Neural progenitor cell (in vitro differentiated cells): Measurements from ENCODE around the gene AASDHPPT. TPM values are rescaled to one million over a fixed set of nuclear protein-coding genes. Genes with fewer than 3 reads are reported as not detected.

ENCODE experiments used
- DNase-seq: peaks from one replicate; pipeline ENCODE4 v3.0.0-alpha.2; 2016; ENCODE audit warnings: low spot score
- H2AFZ ChIP-seq: fragments of 200-600 bp; sonication (generic); replicated peaks from 2 replicates; pipeline ENCODE4 v1.6.1; 2016; ENCODE audit warnings: antibody characterized with exemption
- H3F3A ChIP-seq: fragments of 200-600 bp; sonication (generic); 2 replicates; pipeline ENCODE4 v1.6.1; 2016; ENCODE audit warnings: antibody characterized with exemption, low read depth
- H3K27ac ChIP-seq: fragments of 200-600 bp; sonication (generic); 2 replicates; pipeline ENCODE4 v1.5.1; 2016; ENCODE audit warnings: mild to moderate bottlenecking
- H3K27me3 ChIP-seq: fragments of 200-600 bp; sonication (generic); 2 replicates; pipeline ENCODE4 v1.6.1; 2016; ENCODE audit warnings: mild to moderate bottlenecking, moderate library complexity
- H3K36me3 ChIP-seq: fragments of 200-600 bp; sonication (generic); 2 replicates; pipeline ENCODE4 v1.5.1; 2016
- H3K4me1 ChIP-seq: fragments of 200-600 bp; sonication (generic); 2 replicates; pipeline ENCODE4 v1.6.1; 2016; ENCODE audit warnings: mixed run types
- H3K4me2 ChIP-seq: fragments of 200-600 bp; sonication (generic); 2 replicates; pipeline ENCODE4 v1.6.1; 2016
- H3K4me3 ChIP-seq: fragments of 200-600 bp; sonication (generic); 2 replicates; pipeline ENCODE4 v1.5.1; 2016
- H3K79me2 ChIP-seq: fragments of 200-600 bp; sonication (generic); 2 replicates; pipeline ENCODE4 v1.6.1; 2016; ENCODE audit warnings: low read depth
- H3K9ac ChIP-seq: fragments of 200-600 bp; sonication (generic); 2 replicates; pipeline ENCODE4 v1.6.1; 2016
- H3K9me3 ChIP-seq: fragments of 200-600 bp; sonication (generic); 2 replicates; pipeline ENCODE4 v1.5.1; 2016; ENCODE audit warnings: low read depth
- H4K20me1 ChIP-seq: fragments of 200-600 bp; sonication (generic); 2 replicates; pipeline ENCODE4 v1.6.1; 2016; ENCODE audit warnings: low read depth
- H3K27ac Mint-ChIP-seq: 3 replicates; pipeline ENCODE4 v1.8.0; 2021; ENCODE audit warnings: mixed read lengths
- H3K27me3 Mint-ChIP-seq: 2 replicates; pipeline ENCODE4 v1.8.0; 2022; ENCODE audit warnings: low read depth, mild to moderate bottlenecking, inconsistent platforms, moderate library complexity, mixed read lengths; ENCODE audit not compliant: insufficient read depth
- H3K36me3 Mint-ChIP-seq: 3 replicates; pipeline ENCODE4 v1.8.0; 2021; ENCODE audit warnings: mixed read lengths
- H3K4me1 Mint-ChIP-seq: 3 replicates; pipeline ENCODE4 v1.8.0; 2021; ENCODE audit warnings: mixed read lengths
- H3K4me3 Mint-ChIP-seq: 3 replicates; pipeline ENCODE4 v1.8.0; 2021; ENCODE audit warnings: mild to moderate bottlenecking, moderate library complexity, mixed read lengths
- H3K9me3 Mint-ChIP-seq: 3 replicates; pipeline ENCODE4 v1.8.0; 2020; ENCODE audit warnings: mixed read lengths
- EZH2 ChIP-seq: fragments of 200-600 bp; sonication (generic); IDR thresholded peaks from 2 replicates; pipeline ENCODE4 v1.6.1; 2017; ENCODE audit warnings: antibody characterized with exemption, mild to moderate bottlenecking, moderate library complexity
- EZH2phosphoT487 ChIP-seq: fragments of 200-600 bp; sonication (generic); IDR thresholded peaks from 2 replicates; pipeline ENCODE4 v1.6.1; 2017; ENCODE audit warnings: antibody characterized with exemption
- total RNA-seq: library from RNA; depleted of rRNA; stranded (reverse); fragments of >200 nt; gene quantifications from 2 replicates; pipeline ENCODE4 v1.2.3, GENCODE V29; 2015; ENCODE audit warnings: low replicate concordance
- TF ChIP-seq, protein P1 (sequence below): fragments of 200-600 bp; sonication (generic); IDR thresholded peaks from 2 replicates; pipeline ENCODE4 v1.5.1; 2017; ENCODE audit warnings: antibody characterized with exemption, mild to moderate bottlenecking

Gene AASDHPPT
- total RNA-seq, 1 donor from 2014 or later: 127 TPM

DNA sequence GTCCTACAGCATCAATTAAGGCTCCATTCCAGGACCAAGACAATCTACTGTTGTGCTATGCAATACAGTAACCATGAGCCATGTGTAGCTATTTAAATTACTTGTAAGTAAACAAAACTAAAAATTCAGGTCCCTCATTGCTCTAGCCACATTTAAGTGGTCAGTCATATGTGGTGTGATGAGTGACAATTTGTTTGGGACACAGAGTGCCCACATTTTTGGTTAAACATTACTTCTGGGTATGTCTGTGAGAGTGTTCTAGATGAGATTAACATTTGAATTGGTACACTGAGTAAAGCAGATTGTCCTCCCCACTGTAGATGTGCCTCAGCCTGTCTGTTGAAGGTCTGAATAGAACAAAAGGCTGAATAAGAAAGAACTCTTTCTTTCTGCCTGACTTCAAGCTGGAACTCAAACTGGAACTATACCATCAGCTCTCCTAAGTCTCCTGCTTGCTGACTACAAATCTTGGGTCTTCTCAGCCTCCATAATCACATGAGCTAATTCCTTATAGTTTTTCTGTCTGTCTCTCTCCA is 16.1 kb upstream of the AASDHPPT start:
- peaks cover 9% of the 10 kb centered on the region for H3K4me1 ChIP-seq
- H4K20me1 ChIP-seq: no peaks in the 10 kb centered on the region
- H3K4me2 ChIP-seq: no peak overlapping the region
- Mint-ChIP-seq H3K4me3 (no peak overlapping the region), H3K27ac (no peak overlapping the region), H3K9me3 (no peaks in the 10 kb centered on the region), H3K27me3 (no peaks in the 10 kb centered on the region), H3K4me1 (peaks cover 3% of the 10 kb centered on the region), H3K36me3 (peaks cover 3% of the 10 kb centered on the region)
- no peaks in the 10 kb centered on the region for H3K36me3 ChIP-seq
- H3K4me3 ChIP-seq: no peak overlapping the region
- no peak overlapping the region for H2AFZ ChIP-seq
- H3K9ac ChIP-seq: no peak overlapping the region
- H3K79me2 ChIP-seq: no peaks in the 10 kb centered on the region
- no peaks in the 10 kb centered on the region for H3F3A ChIP-seq
- peak overlapping the region; percentile 37 for H3K27ac ChIP-seq
- TF ChIP-seq EZH2 (no peak), EZH2phosphoT487 (no peak)
- TF ChIP-seq, protein P1, sequence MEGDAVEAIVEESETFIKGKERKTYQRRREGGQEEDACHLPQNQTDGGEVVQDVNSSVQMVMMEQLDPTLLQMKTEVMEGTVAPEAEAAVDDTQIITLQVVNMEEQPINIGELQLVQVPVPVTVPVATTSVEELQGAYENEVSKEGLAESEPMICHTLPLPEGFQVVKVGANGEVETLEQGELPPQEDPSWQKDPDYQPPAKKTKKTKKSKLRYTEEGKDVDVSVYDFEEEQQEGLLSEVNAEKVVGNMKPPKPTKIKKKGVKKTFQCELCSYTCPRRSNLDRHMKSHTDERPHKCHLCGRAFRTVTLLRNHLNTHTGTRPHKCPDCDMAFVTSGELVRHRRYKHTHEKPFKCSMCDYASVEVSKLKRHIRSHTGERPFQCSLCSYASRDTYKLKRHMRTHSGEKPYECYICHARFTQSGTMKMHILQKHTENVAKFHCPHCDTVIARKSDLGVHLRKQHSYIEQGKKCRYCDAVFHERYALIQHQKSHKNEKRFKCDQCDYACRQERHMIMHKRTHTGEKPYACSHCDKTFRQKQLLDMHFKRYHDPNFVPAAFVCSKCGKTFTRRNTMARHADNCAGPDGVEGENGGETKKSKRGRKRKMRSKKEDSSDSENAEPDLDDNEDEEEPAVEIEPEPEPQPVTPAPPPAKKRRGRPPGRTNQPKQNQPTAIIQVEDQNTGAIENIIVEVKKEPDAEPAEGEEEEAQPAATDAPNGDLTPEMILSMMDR: no peak
- no peaks in the 10 kb centered on the region for H3K27me3 ChIP-seq
- no peaks in the 10 kb centered on the region for H3K9me3 ChIP-seq
- DNase-seq: no peak

DNA sequence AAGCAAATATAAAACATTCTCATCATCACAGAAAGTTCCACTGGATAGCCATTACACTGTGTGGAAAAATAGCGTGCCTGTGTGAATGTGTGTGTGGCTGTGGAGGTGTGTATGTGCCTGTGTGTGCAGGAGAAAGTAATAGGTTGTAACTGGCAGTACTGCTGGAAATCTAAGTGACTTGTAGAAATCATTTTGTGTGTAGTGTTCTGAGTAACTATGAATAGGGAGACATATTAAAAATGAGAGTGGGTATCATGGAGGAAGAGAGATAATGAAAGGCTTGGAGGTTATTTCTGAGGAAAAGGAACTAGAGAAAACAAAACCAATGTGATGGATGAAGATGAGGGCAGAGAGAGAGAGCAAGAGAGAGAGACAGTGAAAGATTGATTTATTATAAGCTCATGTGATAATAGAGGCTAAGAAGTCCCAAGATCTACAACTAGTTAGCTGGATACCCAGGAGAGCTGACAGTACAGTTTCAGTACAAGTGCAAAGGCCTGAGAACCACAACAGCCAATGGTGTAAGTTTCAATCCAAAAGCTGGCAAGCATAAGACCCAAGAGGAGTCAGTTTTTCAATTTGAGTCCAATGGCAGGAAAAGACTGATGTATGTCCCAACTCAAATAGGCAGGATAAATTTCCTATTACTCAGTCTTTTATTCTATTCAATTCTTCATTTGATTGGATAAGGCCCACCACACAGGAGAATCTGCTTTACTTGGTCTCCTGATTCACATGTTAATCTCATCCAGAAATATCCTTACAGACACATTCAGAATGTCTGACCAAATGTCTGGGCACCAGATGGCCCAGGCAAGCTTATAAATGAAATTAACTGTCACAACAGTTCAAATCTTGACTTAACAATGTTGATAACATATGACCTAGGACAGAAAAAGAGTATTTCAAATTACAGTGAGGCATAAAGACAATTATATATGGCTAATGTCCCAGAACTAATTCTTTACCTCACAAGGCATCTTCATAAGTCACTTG is 15.2 kb upstream of the AASDHPPT start:
- H3K27ac ChIP-seq: no peak overlapping the region
- no peaks in the 10 kb centered on the region for H4K20me1 ChIP-seq
- peaks cover 9% of the 10 kb centered on the region for H3K4me1 ChIP-seq
- no peaks in the 10 kb centered on the region for H3K9me3 ChIP-seq
- H2AFZ ChIP-seq: no peak overlapping the region
- TF ChIP-seq, protein P1: no peak
- TF ChIP-seq EZH2 (no peak), EZH2phosphoT487 (no peak)
- H3K27me3 ChIP-seq: no peaks in the 10 kb centered on the region
- H3K36me3 ChIP-seq: no peaks in the 10 kb centered on the region
- no peak overlapping the region for H3K4me2 ChIP-seq
- Mint-ChIP-seq H3K4me1 (peaks cover 3% of the 10 kb centered on the region), H3K9me3 (no peaks in the 10 kb centered on the region), H3K27me3 (no peaks in the 10 kb centered on the region), H3K27ac (no peak overlapping the region), H3K4me3 (no peak overlapping the region), H3K36me3 (peaks cover 5% of the 10 kb centered on the region)
- no peak overlapping the region for H3K4me3 ChIP-seq
- no peak for DNase-seq
- H3K79me2 ChIP-seq: no peaks in the 10 kb centered on the region
- no peak overlapping the region for H3K9ac ChIP-seq
- H3F3A ChIP-seq: no peaks in the 10 kb centered on the region

DNA sequence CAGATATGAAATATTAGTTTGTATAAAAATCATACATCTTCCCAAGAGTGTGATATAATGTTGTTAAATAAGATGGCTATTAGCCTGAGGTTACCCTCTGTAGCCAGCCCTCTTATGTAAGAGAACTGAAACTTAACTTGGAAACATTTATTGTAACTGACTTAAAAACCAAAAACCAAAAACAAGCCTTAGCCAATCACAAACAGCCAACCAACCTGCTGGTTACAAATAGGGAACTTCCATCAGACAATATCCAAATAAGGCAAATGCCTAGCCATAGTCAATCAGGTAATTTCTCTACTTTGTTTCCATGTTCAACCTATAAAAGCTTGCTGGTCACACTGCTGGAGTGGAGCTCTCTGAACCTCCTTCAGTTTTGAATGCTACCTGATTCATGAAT is 14.5 kb upstream of the AASDHPPT start:
- Mint-ChIP-seq H3K27ac (no peak overlapping the region), H3K4me3 (no peak overlapping the region), H3K36me3 (peaks cover 5% of the 10 kb centered on the region), H3K4me1 (peaks cover 3% of the 10 kb centered on the region), H3K9me3 (no peaks in the 10 kb centered on the region), H3K27me3 (no peaks in the 10 kb centered on the region)
- no peak for DNase-seq
- Histone ChIP-seq H3K4me1 (peaks cover 9% of the 10 kb centered on the region), H3K4me3 (no peak overlapping the region), H4K20me1 (no peaks in the 10 kb centered on the region), H3F3A (no peaks in the 10 kb centered on the region), H3K4me2 (no peak overlapping the region), H3K79me2 (no peaks in the 10 kb centered on the region), H3K9ac (no peak overlapping the region), H2AFZ (no peak overlapping the region), H3K27me3 (no peaks in the 10 kb centered on the region), H3K9me3 (no peaks in the 10 kb centered on the region), H3K36me3 (no peaks in the 10 kb centered on the region), H3K27ac (no peak overlapping the region)
- TF ChIP-seq, protein P1: no peak
- TF ChIP-seq EZH2: no peak
- TF ChIP-seq EZH2phosphoT487: no peak
